NCI-H2227 treated with DMSO at 0.1 percent for 48 hours (cell line): ENCODE measurements around the gene IPO7.
"Not testable (repeated sequence)": the region's sequence is repeated elsewhere in the genome, so short reads cannot be mapped to it uniquely, and the experiment has no call there.

Experiments
- DNase-seq: peaks from one replicate; lab custom pipeline; 2025; lab: John Stamatoyannopoulos, UW

Gene IPO7

GRCh38 chr11:9384535-9385326 is at the start of gene IPO7:
TSS of gene IPO7 (plus strand) at chr11:9384652. CDS start at chr11:9384764, 112 bp downstream.
- DNase-seq: peak; percentile 88

- DNase-seq: no peak
Observed at GRCh38 chr11:9341638-9342178, 42.7 kb upstream of the IPO7 start.

- DNase-seq: peak; percentile 16
Observed at GRCh38 chr11:9344061-9344680, 40.3 kb upstream of the IPO7 start.

- no peak for DNase-seq
Observed at GRCh38 chr11:9347100-9347499, 37.4 kb upstream of the IPO7 start.

GRCh38 chr11:9347779-9348178 is 36.7 kb upstream of the IPO7 start:
- DNase-seq: not testable (repeated sequence)

GRCh38 chr11:9351321-9351881 is 33.1 kb upstream of the IPO7 start:
- DNase-seq: no peak

GRCh38 chr11:9357041-9357440 is 27.4 kb upstream of the IPO7 start:
- no peak for DNase-seq

GRCh38 chr11:9360862-9361622 is 23.4 kb upstream of the IPO7 start:
- not testable (repeated sequence) for DNase-seq

- peak; percentile 61 for DNase-seq
Observed at GRCh38 chr11:9362393-9362863, 22.0 kb upstream of the IPO7 start.

DNA sequence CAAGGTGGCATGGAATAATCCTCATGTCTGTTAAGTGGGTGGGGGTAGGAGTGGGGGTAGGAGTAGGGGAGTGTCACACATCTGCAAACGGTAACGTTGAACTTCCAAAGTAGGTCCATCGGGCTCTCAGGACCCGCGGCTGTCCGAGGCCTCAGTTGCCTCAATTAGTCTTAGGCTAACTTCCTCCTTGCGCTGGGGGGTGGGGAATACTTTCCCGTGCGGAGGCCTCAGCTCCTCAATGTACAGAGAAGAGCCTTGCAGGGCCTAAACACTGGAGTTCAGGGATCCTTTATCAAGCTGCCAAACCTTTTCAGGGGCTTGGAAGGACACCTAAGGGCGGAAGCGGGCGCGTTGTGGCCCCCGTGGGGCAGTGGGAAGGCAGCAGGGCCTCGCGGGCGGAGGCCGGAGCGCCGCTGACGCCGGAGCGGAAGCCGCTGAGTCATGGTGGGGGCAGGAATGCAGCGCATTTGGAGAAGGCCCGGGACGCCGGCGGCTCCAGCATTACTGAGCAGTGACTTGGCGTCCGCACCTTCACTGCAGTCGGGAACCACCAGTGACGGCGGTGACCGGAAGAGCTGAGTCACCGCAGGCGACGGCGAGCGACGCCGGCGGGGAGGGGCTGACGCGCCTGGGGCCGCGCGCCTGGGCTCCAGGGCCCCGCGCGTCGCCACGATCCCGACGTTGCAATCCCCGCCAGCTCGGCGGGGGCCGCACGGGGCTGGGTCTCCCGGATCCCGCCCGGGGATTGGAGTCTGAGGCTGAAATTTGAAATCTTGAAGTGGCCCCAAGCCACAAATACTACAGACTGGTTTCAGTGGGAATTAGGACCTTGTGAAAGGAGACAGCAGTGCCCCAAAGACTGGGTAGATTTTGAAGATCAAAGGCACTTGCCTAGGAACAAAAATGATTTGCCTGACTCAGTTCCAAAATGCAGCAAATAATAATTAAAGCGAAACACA is 20.2 kb upstream of the IPO7 start:
- DNase-seq: peak; percentile 84

DNA sequence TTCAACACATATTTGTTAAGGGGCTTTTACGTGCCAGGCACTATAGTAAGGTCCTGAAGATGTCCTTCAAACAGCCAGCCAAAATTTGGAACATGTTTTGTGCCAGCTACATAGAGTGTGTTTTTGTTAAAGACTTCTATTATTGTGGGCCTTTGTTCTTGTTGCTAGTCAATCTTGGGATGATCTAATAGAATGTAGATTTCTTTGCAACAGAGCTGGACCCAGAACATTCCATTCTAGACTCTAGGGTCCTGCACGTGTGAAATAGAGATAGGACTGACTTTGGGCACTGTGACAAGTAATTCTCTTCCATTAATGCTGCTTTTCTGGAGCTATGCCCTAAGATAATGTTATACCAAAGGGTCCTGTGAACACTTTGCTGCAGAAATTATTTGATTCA is 16.9 kb upstream of the IPO7 start:
- DNase-seq: no peak

DNA sequence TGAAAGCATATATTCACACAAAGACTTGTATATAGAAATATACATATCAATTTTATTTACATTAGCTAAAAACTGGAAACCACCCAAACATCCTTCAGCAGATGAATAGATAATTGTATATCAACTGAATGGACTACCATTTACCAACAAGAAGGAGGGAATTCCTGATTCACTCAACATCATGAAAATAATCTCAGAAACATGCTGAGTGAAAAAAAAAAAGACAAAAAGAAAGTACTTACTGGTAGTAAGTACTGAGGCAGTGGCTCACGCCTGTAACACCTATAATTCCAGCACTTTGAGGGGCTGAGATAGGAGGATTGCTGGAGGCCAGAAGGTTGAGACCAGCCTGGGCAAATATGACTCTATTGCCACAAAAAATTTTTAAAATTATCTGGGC is 7.4 kb upstream of the IPO7 start:
- no peak for DNase-seq

DNA sequence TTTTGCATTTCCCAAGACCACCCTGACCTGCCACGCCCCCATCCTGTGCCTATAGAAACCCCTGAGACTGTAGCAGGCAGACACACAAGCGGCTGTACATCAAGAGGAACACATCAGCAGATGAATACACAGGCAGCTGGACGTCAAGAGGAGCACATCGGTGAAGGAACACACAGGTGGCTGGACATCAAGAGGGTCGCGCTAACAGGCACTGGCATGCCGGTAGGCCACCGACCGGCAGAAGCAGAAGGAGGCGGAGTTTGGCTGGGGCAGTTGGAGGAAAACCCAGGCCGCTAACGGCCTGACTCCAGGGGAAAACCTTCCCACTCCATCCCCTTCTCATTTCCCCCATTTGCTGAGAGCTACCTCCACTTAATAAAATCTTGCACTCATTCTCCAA is 5.4 kb upstream of the IPO7 start:
- no peak for DNase-seq

GRCh38 chr11:9380773-9381172 is 3.7 kb upstream of the IPO7 start:
- DNase-seq: no peak

GRCh38 chr11:9385327-9385899 is 961 bp downstream of the IPO7 start:
- peak; percentile 32 for DNase-seq

- no peak for DNase-seq
Observed at GRCh38 chr11:9386086-9386485, 1.6 kb downstream of the IPO7 start.

DNA sequence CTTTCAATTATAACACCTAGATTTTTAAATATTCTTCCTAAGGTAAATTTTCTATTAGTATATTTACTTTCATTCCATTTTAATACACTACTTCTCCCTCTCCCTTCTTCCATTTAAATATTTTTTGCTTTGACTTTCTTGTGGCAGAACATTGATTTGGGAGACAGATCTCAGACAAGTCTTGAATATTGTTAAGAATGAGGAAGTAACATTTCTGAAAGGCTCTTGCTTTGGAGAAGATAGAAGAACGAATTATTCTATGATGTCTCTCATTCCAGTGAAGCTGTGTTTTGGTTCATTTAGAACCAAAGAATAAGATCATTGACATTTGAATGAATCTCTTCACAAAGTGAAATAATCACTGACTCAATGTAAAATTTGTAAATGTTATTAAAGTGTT is 2.4 kb downstream of the IPO7 start:
- no peak for DNase-seq

GRCh38 chr11:9396310-9396709 is 11.9 kb downstream of the IPO7 start:
- no peak for DNase-seq

DNA sequence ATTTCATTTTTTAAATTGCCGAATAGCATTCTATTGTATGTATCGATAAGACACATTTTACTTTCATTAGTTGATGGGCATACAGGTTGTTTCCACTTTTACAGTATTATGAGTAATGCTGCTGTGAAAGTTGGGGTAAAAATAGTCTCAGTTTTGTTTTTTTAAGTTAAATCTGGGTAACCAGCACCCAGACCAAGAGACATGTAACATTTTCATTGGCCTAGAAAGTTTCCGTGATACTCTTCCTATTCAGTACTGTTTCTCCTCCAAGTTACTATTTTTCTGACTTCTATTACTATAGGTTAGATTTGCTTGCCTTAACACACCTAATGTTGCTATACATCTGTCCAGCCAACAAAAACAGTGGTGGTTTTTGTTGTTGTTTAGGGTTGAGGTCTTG is 12.3 kb downstream of the IPO7 start:
- DNase-seq: no peak
